Naive thymus-derived CD4-positive, alpha-beta T cell (primary cell): ENCODE data around the gene GLT6D1. TPM values are rescaled to one million over a fixed set of nuclear protein-coding genes. Genes with fewer than 3 reads are reported as not detected.

Experiments
- ATAC-seq: fragments of 150-1000 bp; cut with Tn5 transposase; 2 replicates; pipeline ENCODE4 v1.10.0; 2021; ENCODE audit warnings: mild to moderate bottlenecking, moderate library complexity
- CTCF ChIA-PET: fragments of 350-600 bp; sonication (Branson Sonifier 250); formaldehyde crosslinking; loops from one replicate; lab custom pipeline; 2021; ENCODE audit warnings: antibody characterized with exemption; lab: Charles Lee
- POLR2A ChIA-PET: fragments of 350-600 bp; sonication (Branson Sonifier 250); formaldehyde crosslinking; loops from one replicate; lab custom pipeline; 2021; ENCODE audit warnings: antibody characterized with exemption, inconsistent platforms; lab: Charles Lee
- DNase-seq, 9 donors: peaks; one replicate each; pipeline versions ENCODE4 v3.0.0 to v3.0.0-alpha.2; 2020 to 2022; ENCODE audit warnings: mixed read lengths in 1 of 9
- H3K27ac ChIP-seq: one replicate; pipeline ENCODE4 v1.7.0; 2013; ENCODE audit warnings: mild to moderate bottlenecking, low read depth, low read length, moderate library complexity
- H3K27me3 ChIP-seq, 2 donors: one replicate each; pipeline ENCODE4 v1.7.0; 2013; ENCODE audit warnings: low read length in 2 of 2, mild to moderate bottlenecking in 2 of 2, moderate library complexity in 2 of 2; ENCODE audit not compliant: control insufficient read depth in 2 of 2, insufficient read depth in 2 of 2
- H3K36me3 ChIP-seq, 3 experiments: 1 replicate in 2 of 3; 2 replicates in 1 of 3; pipeline ENCODE4 v1.7.0; 2013; ENCODE audit warnings: low read length in 3 of 3, mild to moderate bottlenecking in 3 of 3, moderate library complexity in 1 of 3; ENCODE audit not compliant: insufficient read depth in 3 of 3, control insufficient read depth in 2 of 3
- H3K4me1 ChIP-seq, 2 donors: one replicate each; pipeline ENCODE4 v1.7.0; 2013; ENCODE audit warnings: low read length in 2 of 2, mild to moderate bottlenecking in 2 of 2, moderate library complexity in 1 of 2; ENCODE audit not compliant: control insufficient read depth in 2 of 2, insufficient read depth in 2 of 2
- H3K4me3 ChIP-seq: 2 replicates; pipeline ENCODE4 v1.7.0; 2013; ENCODE audit warnings: mild to moderate bottlenecking, low read length
- H3K9me3 ChIP-seq, 3 experiments: 1 replicate in 2 of 3; 2 replicates in 1 of 3; pipeline ENCODE4 v1.7.0; 2013; ENCODE audit warnings: low read length in 3 of 3; ENCODE audit not compliant: control insufficient read depth in 2 of 3
- H3K27ac Mint-ChIP-seq, 9 donors: one replicate each; pipeline ENCODE4 v1.8.0; 2020 to 2022; ENCODE audit warnings: mixed read lengths in 9 of 9, mild to moderate bottlenecking in 8 of 9, moderate library complexity in 5 of 9, inconsistent platforms in 2 of 9
- H3K27me3 Mint-ChIP-seq, 5 donors: one replicate each; pipeline ENCODE4 v1.8.0; 2021 to 2022; ENCODE audit warnings: mixed read lengths in 5 of 5, mild to moderate bottlenecking in 1 of 5
- H3K36me3 Mint-ChIP-seq, 5 donors: one replicate each; pipeline ENCODE4 v1.8.0; 2020 to 2022; ENCODE audit warnings: mixed read lengths in 5 of 5, mild to moderate bottlenecking in 3 of 5, inconsistent platforms in 1 of 5
- H3K4me1 Mint-ChIP-seq, 7 donors: one replicate each; pipeline ENCODE4 v1.8.0; 2020 to 2022; ENCODE audit warnings: mixed read lengths in 7 of 7, mild to moderate bottlenecking in 3 of 7, inconsistent platforms in 1 of 7
- H3K4me3 Mint-ChIP-seq, 10 donors: one replicate each; pipeline ENCODE4 v1.8.0; 2020 to 2022; ENCODE audit warnings: mild to moderate bottlenecking in 10 of 10, mixed read lengths in 10 of 10, moderate library complexity in 6 of 10, inconsistent platforms in 2 of 10
- H3K9me3 Mint-ChIP-seq, 11 donors: one replicate each; pipeline ENCODE4 v1.8.0; 2020 to 2022; ENCODE audit warnings: mixed read lengths in 11 of 11, mild to moderate bottlenecking in 4 of 11, inconsistent platforms in 1 of 11, moderate library complexity in 1 of 11
- intact Hi-C, 2 donors: fragments of 100-400 bp; cut with micrococcal nuclease; formaldehyde crosslinking; loops; one replicate each; pipeline ENCODE4 v1.15.1; 2023
- polyA plus RNA-seq, 2 donors: library from polyadenylated mRNA; unstranded; fragments of 300-500 nt; fragmentation: Illumina TruSeq; gene quantifications; one replicate each; pipeline ENCODE4 v1.2.3, GENCODE V29; 2021
- total RNA-seq, 6 experiments: library from RNA in 5 of 6; stranded (reverse) in 5 of 6; gene quantifications; 1 replicate in 5 of 6; 2 replicates in 1 of 6; pipeline ENCODE4 v1.2.3 and lab custom pipeline; 2021 to 2026

The GLT6D1 gene, protein sequence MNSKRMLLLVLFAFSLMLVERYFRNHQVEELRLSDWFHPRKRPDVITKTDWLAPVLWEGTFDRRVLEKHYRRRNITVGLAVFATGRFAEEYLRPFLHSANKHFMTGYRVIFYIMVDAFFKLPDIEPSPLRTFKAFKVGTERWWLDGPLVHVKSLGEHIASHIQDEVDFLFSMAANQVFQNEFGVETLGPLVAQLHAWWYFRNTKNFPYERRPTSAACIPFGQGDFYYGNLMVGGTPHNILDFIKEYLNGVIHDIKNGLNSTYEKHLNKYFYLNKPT
- total RNA-seq, result not detected
- not detected for polyA plus RNA-seq
- total RNA-seq (lab: John Stamatoyannopoulos, UW), result not detected

DNA sequence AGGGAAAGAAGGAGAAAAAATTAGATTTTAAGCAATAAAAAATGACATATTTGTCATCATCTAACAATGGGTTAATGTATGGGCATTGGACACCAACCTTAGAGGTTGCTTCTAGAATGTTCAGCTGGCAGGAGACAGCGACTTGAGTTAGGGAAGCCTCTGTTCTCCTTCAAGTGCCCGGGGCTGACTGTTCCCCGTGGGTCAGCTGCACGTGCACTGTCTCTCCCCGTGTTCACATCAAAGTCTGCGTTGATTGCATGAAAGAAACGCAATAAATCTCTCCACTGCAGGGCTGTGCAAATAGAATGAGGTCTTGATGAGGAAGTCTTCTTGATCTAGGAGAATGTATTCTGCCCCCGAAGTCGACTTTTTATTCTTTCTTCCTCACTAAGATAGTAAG lies at the start of gene GLT6D1:
Gene GLT6D1 (minus strand): TSS at position 345 of the 400 bp plus-strand sequence. CDS start 353 bp downstream, outside the sequence.
- H3K27ac Mint-ChIP-seq, result no peak within 1 kb of the TSS
- peaks cover 0 to 4% (median 0%) of the 10 kb centered on the region in 5 donors for H3K36me3 Mint-ChIP-seq
- Histone ChIP-seq H3K4me3 (no peak within 1 kb of the TSS), H3K36me3 (no peaks in the 10 kb centered on the region), H3K27ac (no peak within 1 kb of the TSS), H3K27me3 (peaks cover 0 to 3% of the 10 kb centered on the region in 2 donors), H3K9me3 (peaks cover 0 to 2% (median 0%) of the 10 kb centered on the region in 3 experiments), H3K4me1 (no peaks in the 10 kb centered on the region)
- H3K4me1 Mint-ChIP-seq, result peaks cover 0 to 4% (median 0%) of the 10 kb centered on the region in 7 donors
- POLR2A ChIA-PET, result no interaction called here
- CTCF ChIA-PET, result no interaction called here
- H3K4me3 Mint-ChIP-seq, result no peak within 1 kb of the TSS
- DNase-seq, result no peak
- H3K27me3 Mint-ChIP-seq, result peaks cover 0 to 65% (median 54%) of the 10 kb centered on the region in 5 donors
- intact Hi-C loops, result no loop called here
- no peak for ATAC-seq
- H3K9me3 Mint-ChIP-seq, result peaks cover 1 to 24% (median 12%) of the 10 kb centered on the region in 11 donors

DNA sequence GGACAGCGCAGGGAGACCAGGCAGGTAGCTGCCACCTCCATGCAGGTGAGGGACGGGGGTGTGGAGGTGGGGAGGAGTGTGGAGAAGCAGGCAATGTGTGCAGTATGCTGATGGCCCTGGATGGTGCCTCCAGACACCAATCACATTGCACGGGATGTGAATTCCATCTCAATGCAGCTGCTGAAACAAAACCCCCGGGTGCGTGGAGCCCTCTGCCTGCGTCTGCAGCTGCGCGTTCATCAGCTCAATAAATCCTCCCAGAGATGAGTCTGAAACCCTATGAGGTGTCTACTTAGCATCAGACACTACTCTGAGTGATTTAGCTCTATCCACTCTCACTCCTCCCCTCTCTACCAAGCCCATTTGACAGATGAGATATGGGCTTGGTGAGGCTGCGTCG lies 49.7 kb upstream of the GLT6D1 start:
- ChIA-PET CTCF (no interaction called here), POLR2A (no interaction called here)
- intact Hi-C loops, result no loop called here
- Histone ChIP-seq H3K4me1 (no peaks in the 10 kb centered on the region), H3K4me3 (no peak overlapping the region), H3K27ac (no peak overlapping the region), H3K9me3 (no peaks in the 10 kb centered on the region), H3K36me3 (no peaks in the 10 kb centered on the region), H3K27me3 (no peaks in the 10 kb centered on the region)
- H3K4me1 Mint-ChIP-seq, result no peaks in the 10 kb centered on the region
- H3K27me3 Mint-ChIP-seq, result peaks cover 0 to 14% (median 0%) of the 10 kb centered on the region in 5 donors
- ATAC-seq (no peak), DNase-seq (no peak)
- no peaks in the 10 kb centered on the region for H3K36me3 Mint-ChIP-seq
- H3K9me3 Mint-ChIP-seq, result peaks cover 0 to 2% (median 0%) of the 10 kb centered on the region in 11 donors
- no peak overlapping the region for H3K4me3 Mint-ChIP-seq
- no peak overlapping the region for H3K27ac Mint-ChIP-seq

GRCh38 chr9:135687216-135687615 lies 47.9 kb upstream of the GLT6D1 start:
- Mint-ChIP-seq H3K9me3 (peaks cover 0 to 2% (median 0%) of the 10 kb centered on the region in 11 donors), H3K27me3 (peaks cover 0 to 13% (median 0%) of the 10 kb centered on the region in 5 donors), H3K36me3 (no peaks in the 10 kb centered on the region), H3K4me3 (no peak overlapping the region), H3K4me1 (no peaks in the 10 kb centered on the region), H3K27ac (no peak overlapping the region)
- Histone ChIP-seq H3K4me3 (no peak overlapping the region), H3K36me3 (no peaks in the 10 kb centered on the region), H3K27ac (no peak overlapping the region), H3K4me1 (no peaks in the 10 kb centered on the region), H3K27me3 (no peaks in the 10 kb centered on the region), H3K9me3 (no peaks in the 10 kb centered on the region)
- intact Hi-C loops, result no loop called here
- ChIA-PET POLR2A (no interaction called here), CTCF (no interaction called here)
- ATAC-seq, result no peak
- no peak for DNase-seq

DNA sequence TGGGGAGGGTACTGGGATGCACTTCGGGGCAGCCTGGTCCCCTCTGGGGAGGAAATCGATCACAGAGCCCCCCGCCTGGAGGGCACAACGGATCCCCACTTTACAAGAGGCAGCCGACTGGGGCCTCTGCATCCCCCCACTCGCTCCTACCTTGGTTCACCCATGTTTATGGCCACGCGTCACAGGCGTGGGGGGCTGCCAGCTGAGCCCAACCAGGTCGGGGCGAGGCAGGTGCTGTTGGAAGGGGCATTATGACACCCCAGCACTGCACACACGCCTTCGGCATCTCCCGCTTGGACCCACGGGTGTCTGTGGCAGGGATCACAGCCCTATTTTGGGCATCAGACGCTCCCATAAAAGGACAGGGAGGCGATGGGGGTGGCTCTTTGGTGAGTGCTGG lies 45.4 kb upstream of the GLT6D1 start:
- DNase-seq (no peak), ATAC-seq (no peak)
- Histone ChIP-seq H3K36me3 (no peaks in the 10 kb centered on the region), H3K4me3 (no peak overlapping the region), H3K4me1 (no peaks in the 10 kb centered on the region), H3K27me3 (no peaks in the 10 kb centered on the region), H3K9me3 (no peaks in the 10 kb centered on the region), H3K27ac (no peak overlapping the region)
- H3K4me3 Mint-ChIP-seq, result no peak overlapping the region
- peaks cover 0 to 13% (median 5%) of the 10 kb centered on the region in 5 donors for H3K27me3 Mint-ChIP-seq
- H3K27ac Mint-ChIP-seq, result no peak overlapping the region
- intact Hi-C loops, result no loop called here
- H3K9me3 Mint-ChIP-seq, result peaks cover 0 to 2% (median 0%) of the 10 kb centered on the region in 11 donors
- H3K36me3 Mint-ChIP-seq, result no peaks in the 10 kb centered on the region
- ChIA-PET POLR2A (no interaction called here), CTCF (no interaction called here)
- H3K4me1 Mint-ChIP-seq, result no peaks in the 10 kb centered on the region

DNA sequence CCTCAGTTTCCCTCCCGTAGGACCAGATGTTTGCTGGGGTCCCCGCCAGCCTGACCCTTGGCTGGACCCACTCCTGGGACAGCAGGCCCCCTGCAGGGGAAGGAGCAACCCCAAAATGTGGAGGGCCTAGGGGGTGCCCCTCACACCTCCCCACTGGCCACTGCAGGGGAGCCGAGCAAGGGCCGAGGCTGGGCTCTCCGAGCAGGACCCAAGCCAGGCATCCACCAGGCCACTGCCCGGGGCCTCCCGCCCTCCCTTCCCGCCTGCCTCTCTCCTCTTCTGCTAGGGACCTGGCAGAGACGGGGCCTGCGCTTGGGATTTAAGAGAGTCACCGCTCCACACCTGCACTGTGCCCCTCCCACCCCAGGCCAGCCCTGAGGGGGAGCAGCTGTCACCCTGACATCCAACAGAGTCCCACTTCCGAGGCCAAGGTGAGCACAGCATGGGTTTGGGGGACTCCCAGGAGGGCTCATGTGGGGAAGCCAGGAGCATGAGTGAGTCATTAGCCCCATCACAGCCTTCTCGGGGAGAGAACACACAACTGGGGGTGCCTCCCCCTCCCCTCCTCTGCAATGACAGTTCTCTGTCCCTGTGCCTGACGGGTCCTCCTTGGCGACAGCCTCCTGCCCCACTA lies 44.2 kb upstream of the GLT6D1 start:
- no peak overlapping the region for H3K4me3 ChIP-seq
- Mint-ChIP-seq H3K4me1 (no peaks in the 10 kb centered on the region), H3K27ac (no peak overlapping the region), H3K36me3 (no peaks in the 10 kb centered on the region), H3K9me3 (no peaks in the 10 kb centered on the region), H3K4me3 (no peak overlapping the region), H3K27me3 (peaks cover 0 to 13% (median 5%) of the 10 kb centered on the region in 5 donors)
- no peaks in the 10 kb centered on the region for H3K9me3 ChIP-seq
- H3K27me3 ChIP-seq, result no peaks in the 10 kb centered on the region
- intact Hi-C loops, result no loop called here
- DNase-seq (no peak), ATAC-seq (no peak)
- no peaks in the 10 kb centered on the region for H3K36me3 ChIP-seq
- ChIA-PET POLR2A (no interaction called here), CTCF (no interaction called here)
- H3K4me1 ChIP-seq, result no peaks in the 10 kb centered on the region
- no peak overlapping the region for H3K27ac ChIP-seq

GRCh38 chr9:135681161-135681560 lies 41.8 kb upstream of the GLT6D1 start:
- ATAC-seq (no peak), DNase-seq (no peak)
- intact Hi-C loops, result no loop called here
- Histone ChIP-seq H3K9me3 (no peaks in the 10 kb centered on the region), H3K4me3 (no peak overlapping the region), H3K4me1 (no peaks in the 10 kb centered on the region), H3K27ac (no peak overlapping the region), H3K36me3 (no peaks in the 10 kb centered on the region), H3K27me3 (no peaks in the 10 kb centered on the region)
- ChIA-PET CTCF (no interaction called here), POLR2A (no interaction called here)
- Mint-ChIP-seq H3K36me3 (no peaks in the 10 kb centered on the region), H3K4me1 (no peaks in the 10 kb centered on the region), H3K27ac (no peak overlapping the region), H3K4me3 (no peak overlapping the region), H3K27me3 (peaks cover 0 to 13% (median 5%) of the 10 kb centered on the region in 5 donors), H3K9me3 (peaks cover 0 to 1% (median 0%) of the 10 kb centered on the region in 11 donors)
